HCT116 (cell line): Measurements from ENCODE around the gene NT5E. TPM values are rescaled to one million over a fixed set of nuclear protein-coding genes. Genes with fewer than 3 reads are reported as not detected.

Experiments
- ATAC-seq: fragments of 200-7000 bp; cut with Tn5 transposase; 2 replicates; pipeline ENCODE4 v1.9.1; 2020; ENCODE audit warnings: mild to moderate bottlenecking, moderate library complexity
- BruUV-seq: library from RNA; stranded (reverse); fragments of 400-500 nt; replicated peaks from 2 replicates; lab custom pipeline; 2021; lab: Mats Ljungman, UMichigan
- CTCF ChIA-PET: fragments of 300-600 bp; sonication (Branson Sonifier 250); formaldehyde crosslinking; loops from one replicate; lab custom pipeline; 2021; ENCODE audit warnings: antibody characterized with exemption; lab: Charles Lee
- POLR2A ChIA-PET: fragments of 300-600, 350-600 bp; sonication (Branson Sonifier 250); formaldehyde crosslinking; loops from one replicate; lab custom pipeline; 2021; ENCODE audit warnings: antibody characterized with exemption; lab: Charles Lee
- RAD21 ChIA-PET, 2 experiments: fragments of 300-600 bp; sonication (Branson Sonifier 250); formaldehyde crosslinking; loops; one replicate each; lab custom pipeline; 2023; ENCODE audit warnings: low total read pairs in 2 of 2; ENCODE audit not compliant: uncharacterized antibody in 2 of 2, unreplicated experiment in 2 of 2, low non-redundant PET in 1 of 2; lab: Charles Lee
- DNase-seq: peaks from one replicate; pipeline ENCODE4 v3.0.0-alpha.2; 2010; ENCODE audit warnings: low read depth, low spot score
- H2AFZ ChIP-seq: fragments of 200-600 bp; shearing (Covaris generic), sonication (generic); 2 replicates; pipeline ENCODE4 v1.6.1; 2017; ENCODE audit warnings: low read depth, mixed run types, mixed read lengths, antibody characterized with exemption, low read length; ENCODE audit not compliant: poor library complexity, severe bottlenecking
- H3K27ac ChIP-seq: 2 replicates; pipeline ENCODE4 v1.5.1; 2012; ENCODE audit warnings: low read depth, low read length
- H3K27me3 ChIP-seq: fragments of 200-600 bp; sonication (generic); 2 replicates; pipeline ENCODE4 v1.6.1; 2016; ENCODE audit warnings: mixed run types, low read length, mixed read lengths; ENCODE audit not compliant: insufficient read depth
- H3K36me3 ChIP-seq, 2 experiments: fragments of 200-500 bp in 1 of 2; fragments of 200-600 bp in 1 of 2; sonication (Bioruptor generic) in 1 of 2; sonication (generic) in 1 of 2; 2 replicates each; pipeline versions ENCODE4 v1.5.1 to v1.6.1; 2014 to 2016; ENCODE audit warnings: low read length in 2 of 2, inconsistent platforms in 1 of 2, mixed read lengths in 1 of 2, mixed run types in 1 of 2; ENCODE audit not compliant: insufficient read depth in 2 of 2, control insufficient read depth in 1 of 2
- H3K4me1 ChIP-seq, 2 experiments: fragments of 200-600 bp in 1 of 2; sonication (generic) in 1 of 2; 2 replicates each; pipeline versions ENCODE4 v1.5.1 to v1.6.1; 2012 to 2017; ENCODE audit warnings: low read length in 2 of 2, inconsistent platforms in 1 of 2, mild to moderate bottlenecking in 1 of 2, mixed read lengths in 1 of 2, mixed run types in 1 of 2, moderate library complexity in 1 of 2; ENCODE audit not compliant: insufficient read depth in 2 of 2, control insufficient read depth in 1 of 2
- H3K4me2 ChIP-seq: fragments of 200-600 bp; sonication (generic); 2 replicates; pipeline ENCODE4 v1.6.1; 2017; ENCODE audit warnings: mixed run types, low read length, mixed read lengths
- H3K4me3 ChIP-seq, 2 experiments: fragments of 200-600 bp in 1 of 2; sonication (generic) in 1 of 2; replicated peaks in 1 of 2; 2 replicates each; pipeline ENCODE4 v1.5.1; 2011 to 2016; ENCODE audit warnings: low read length in 2 of 2, control low read depth in 1 of 2, low read depth in 1 of 2, mild to moderate bottlenecking in 1 of 2, mixed read lengths in 1 of 2, mixed run types in 1 of 2
- H3K79me2 ChIP-seq: fragments of 200-600 bp; sonication (generic); 2 replicates; pipeline ENCODE4 v1.6.1; 2017; ENCODE audit warnings: mild to moderate bottlenecking, mixed run types, low read length, moderate library complexity, mixed read lengths; ENCODE audit not compliant: insufficient read depth
- H3K9ac ChIP-seq: fragments of 200-600 bp; sonication (generic); 2 replicates; pipeline ENCODE4 v1.6.1; 2016; ENCODE audit warnings: low read length, mixed read lengths
- H3K9me2 ChIP-seq: fragments of 200-600 bp; sonication (generic), shearing (Covaris generic); 2 replicates; pipeline ENCODE4 v1.6.1; 2017; ENCODE audit warnings: mixed run types, mild to moderate bottlenecking, moderate library complexity; ENCODE audit not compliant: insufficient read depth
- H3K9me3 ChIP-seq, 2 experiments: fragments of 200-500 bp in 1 of 2; fragments of 200-600 bp in 1 of 2; sonication (Bioruptor generic) in 1 of 2; sonication (generic) in 1 of 2; 2 replicates each; pipeline ENCODE4 v1.6.1; 2014 to 2017; ENCODE audit warnings: low read length in 2 of 2, mixed read lengths in 2 of 2, inconsistent platforms in 1 of 2, low read depth in 1 of 2, mild to moderate bottlenecking in 1 of 2, mixed run types in 1 of 2, moderate library complexity in 1 of 2; ENCODE audit not compliant: control insufficient read depth in 1 of 2, insufficient read depth in 1 of 2
- H4K20me1 ChIP-seq: fragments of 200-600 bp; sonication (generic), shearing (Covaris generic); 2 replicates; pipeline ENCODE4 v1.6.1; 2017; ENCODE audit warnings: mixed run types, mild to moderate bottlenecking, moderate library complexity; ENCODE audit not compliant: insufficient read depth
- CBX3 ChIP-seq: IDR thresholded peaks from 2 replicates; pipeline ENCODE4 v1.6.1; 2012; ENCODE audit warnings: low read depth
- JUND ChIP-seq: IDR thresholded peaks from 2 replicates; pipeline ENCODE4 v1.6.1; 2012
- POLR2A ChIP-seq: IDR thresholded peaks from 2 replicates; pipeline ENCODE4 v1.7.0; 2011; ENCODE audit warnings: borderline replicate concordance; ENCODE audit not compliant: insufficient read depth, insufficient read length; ENCODE audit errors: extremely low read depth
- RAD21 ChIP-seq: IDR thresholded peaks from 2 replicates; pipeline ENCODE4 v1.6.1; 2012; ENCODE audit warnings: low read depth, mild to moderate bottlenecking
- SP1 ChIP-seq: IDR thresholded peaks from 2 replicates; pipeline ENCODE4 v1.6.1; 2012; ENCODE audit warnings: low read depth
- SRF ChIP-seq: IDR thresholded peaks from 2 replicates; pipeline ENCODE4 v1.6.1; 2012; ENCODE audit warnings: low read depth
- TCF7L2 ChIP-seq: IDR thresholded peaks from 2 replicates; pipeline ENCODE4 v1.7.0; 2011; ENCODE audit warnings: borderline replicate concordance, inconsistent platforms; ENCODE audit not compliant: insufficient read depth, insufficient read length; ENCODE audit errors: extremely low read depth
- YY1 ChIP-seq: IDR thresholded peaks from 2 replicates; pipeline ENCODE4 v1.6.1; 2011; ENCODE audit warnings: low read length, low read depth, moderate library complexity, mild to moderate bottlenecking; ENCODE audit not compliant: insufficient replicate concordance; ENCODE audit errors: extremely low read depth
- intact Hi-C: fragments of 100-400 bp; cut with micrococcal nuclease; formaldehyde crosslinking; loops from 2 replicates; pipeline ENCODE4 v1.10.0; 2022
- total RNA-seq: library from RNA; stranded (reverse); gene quantifications from one replicate; pipeline ENCODE4 v1.2.1, GENCODE V29; 2021; ENCODE audit not compliant: unreplicated experiment
- TF ChIP-seq, protein P1 (sequence below): IDR thresholded peaks from 2 replicates; pipeline ENCODE4 v1.6.1; 2011; ENCODE audit warnings: mild to moderate bottlenecking, low read length, moderate library complexity; ENCODE audit not compliant: insufficient replicate concordance; ENCODE audit errors: extremely low read depth
- TF ChIP-seq, protein P2 (sequence below): IDR thresholded peaks from 2 replicates; pipeline ENCODE4 v1.6.1; 2012; ENCODE audit warnings: low read depth
- TF ChIP-seq, protein P3 (sequence below): IDR thresholded peaks from 2 replicates; pipeline ENCODE4 v1.6.1; 2012

The NT5E gene
- total RNA-seq, 1 experiment from 2014 or later: 68.2 TPM

DNA sequence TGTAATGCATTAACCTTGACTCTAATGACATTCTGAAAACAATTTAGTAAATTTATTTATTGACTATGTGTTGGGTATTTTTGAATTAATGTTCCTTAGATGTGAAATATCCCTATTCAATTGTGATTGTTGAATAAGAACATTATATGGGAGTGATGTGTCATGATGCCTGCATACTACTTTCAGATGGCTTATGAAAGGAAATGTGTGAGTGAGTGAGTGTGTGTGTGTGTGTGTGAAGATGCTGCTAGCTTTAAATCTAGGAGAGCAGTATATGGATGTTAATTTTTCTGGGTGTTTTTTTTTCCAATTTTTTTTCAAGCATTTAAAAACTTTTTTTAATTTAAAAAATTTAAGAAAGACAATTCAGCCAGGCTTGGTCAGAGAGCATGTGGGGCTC, 32.5 kb upstream of the NT5E start (continued):
- TF ChIP-seq TCF7L2 (no peak), CBX3 (no peak), SP1 (no peak), JUND (no peak)
- TF ChIP-seq, protein P1, sequence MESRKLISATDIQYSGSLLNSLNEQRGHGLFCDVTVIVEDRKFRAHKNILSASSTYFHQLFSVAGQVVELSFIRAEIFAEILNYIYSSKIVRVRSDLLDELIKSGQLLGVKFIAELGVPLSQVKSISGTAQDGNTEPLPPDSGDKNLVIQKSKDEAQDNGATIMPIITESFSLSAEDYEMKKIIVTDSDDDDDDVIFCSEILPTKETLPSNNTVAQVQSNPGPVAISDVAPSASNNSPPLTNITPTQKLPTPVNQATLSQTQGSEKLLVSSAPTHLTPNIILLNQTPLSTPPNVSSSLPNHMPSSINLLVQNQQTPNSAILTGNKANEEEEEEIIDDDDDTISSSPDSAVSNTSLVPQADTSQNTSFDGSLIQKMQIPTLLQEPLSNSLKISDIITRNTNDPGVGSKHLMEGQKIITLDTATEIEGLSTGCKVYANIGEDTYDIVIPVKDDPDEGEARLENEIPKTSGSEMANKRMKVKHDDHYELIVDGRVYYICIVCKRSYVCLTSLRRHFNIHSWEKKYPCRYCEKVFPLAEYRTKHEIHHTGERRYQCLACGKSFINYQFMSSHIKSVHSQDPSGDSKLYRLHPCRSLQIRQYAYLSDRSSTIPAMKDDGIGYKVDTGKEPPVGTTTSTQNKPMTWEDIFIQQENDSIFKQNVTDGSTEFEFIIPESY: no peak

DNA sequence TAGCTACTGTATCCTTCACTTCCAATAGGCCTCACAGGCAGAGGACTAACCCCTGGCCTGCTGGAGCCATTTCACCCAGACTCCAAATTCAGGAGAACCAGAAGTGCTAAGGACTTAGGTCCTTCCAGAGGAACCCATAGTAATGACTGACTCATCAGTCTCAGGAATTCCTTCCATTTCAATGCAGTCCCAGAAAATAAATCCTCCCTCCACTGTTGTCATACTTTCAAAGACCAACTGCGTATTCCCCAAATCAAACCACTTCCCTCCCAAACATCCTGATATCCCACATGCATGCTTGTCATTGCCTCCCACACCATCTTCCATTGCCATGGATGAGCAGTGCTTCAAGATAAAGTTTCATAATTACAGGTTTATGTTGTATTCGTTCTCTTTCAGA, 31.8 kb upstream of the NT5E start:
- no peaks in the 10 kb centered on the region for H3K79me2 ChIP-seq
- H3K27me3 ChIP-seq: no peaks in the 10 kb centered on the region
- no TSS peak for BruUV-seq
- RAD21 ChIA-PET: no interaction called here
- H3K9ac ChIP-seq: no peak overlapping the region
- H3K36me3 ChIP-seq: no peaks in the 10 kb centered on the region
- no peaks in the 10 kb centered on the region for H3K9me2 ChIP-seq
- ATAC-seq: peak; percentile 50; the same call in 1 of the 2 replicates
- peak overlapping the region; percentile 59 for H2AFZ ChIP-seq
- DNase-seq: no peak
- TF ChIP-seq RAD21: no peak
- TF ChIP-seq POLR2A: no peak
- TF ChIP-seq, protein P2, sequence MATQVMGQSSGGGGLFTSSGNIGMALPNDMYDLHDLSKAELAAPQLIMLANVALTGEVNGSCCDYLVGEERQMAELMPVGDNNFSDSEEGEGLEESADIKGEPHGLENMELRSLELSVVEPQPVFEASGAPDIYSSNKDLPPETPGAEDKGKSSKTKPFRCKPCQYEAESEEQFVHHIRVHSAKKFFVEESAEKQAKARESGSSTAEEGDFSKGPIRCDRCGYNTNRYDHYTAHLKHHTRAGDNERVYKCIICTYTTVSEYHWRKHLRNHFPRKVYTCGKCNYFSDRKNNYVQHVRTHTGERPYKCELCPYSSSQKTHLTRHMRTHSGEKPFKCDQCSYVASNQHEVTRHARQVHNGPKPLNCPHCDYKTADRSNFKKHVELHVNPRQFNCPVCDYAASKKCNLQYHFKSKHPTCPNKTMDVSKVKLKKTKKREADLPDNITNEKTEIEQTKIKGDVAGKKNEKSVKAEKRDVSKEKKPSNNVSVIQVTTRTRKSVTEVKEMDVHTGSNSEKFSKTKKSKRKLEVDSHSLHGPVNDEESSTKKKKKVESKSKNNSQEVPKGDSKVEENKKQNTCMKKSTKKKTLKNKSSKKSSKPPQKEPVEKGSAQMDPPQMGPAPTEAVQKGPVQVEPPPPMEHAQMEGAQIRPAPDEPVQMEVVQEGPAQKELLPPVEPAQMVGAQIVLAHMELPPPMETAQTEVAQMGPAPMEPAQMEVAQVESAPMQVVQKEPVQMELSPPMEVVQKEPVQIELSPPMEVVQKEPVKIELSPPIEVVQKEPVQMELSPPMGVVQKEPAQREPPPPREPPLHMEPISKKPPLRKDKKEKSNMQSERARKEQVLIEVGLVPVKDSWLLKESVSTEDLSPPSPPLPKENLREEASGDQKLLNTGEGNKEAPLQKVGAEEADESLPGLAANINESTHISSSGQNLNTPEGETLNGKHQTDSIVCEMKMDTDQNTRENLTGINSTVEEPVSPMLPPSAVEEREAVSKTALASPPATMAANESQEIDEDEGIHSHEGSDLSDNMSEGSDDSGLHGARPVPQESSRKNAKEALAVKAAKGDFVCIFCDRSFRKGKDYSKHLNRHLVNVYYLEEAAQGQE: no peak
- TF ChIP-seq SRF: no peak
- TF ChIP-seq TCF7L2: no peak
- TF ChIP-seq YY1: no peak
- TF ChIP-seq JUND: no peak; the same call in 1 of the 2 replicates
- TF ChIP-seq, protein P3, sequence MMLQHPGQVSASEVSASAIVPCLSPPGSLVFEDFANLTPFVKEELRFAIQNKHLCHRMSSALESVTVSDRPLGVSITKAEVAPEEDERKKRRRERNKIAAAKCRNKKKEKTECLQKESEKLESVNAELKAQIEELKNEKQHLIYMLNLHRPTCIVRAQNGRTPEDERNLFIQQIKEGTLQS: no peak
- no peak overlapping the region for H3K4me3 ChIP-seq
- peaks cover 0 to 14% of the 10 kb centered on the region in 2 experiments; a peak in 2 of 4 replicates for H3K4me1 ChIP-seq
- no peak overlapping the region for H3K27ac ChIP-seq
- POLR2A ChIA-PET: no interaction called here
- peak overlapping the region; percentile 23; the same call in 1 of the 2 replicates for H3K4me2 ChIP-seq
- no peaks in the 10 kb centered on the region for H4K20me1 ChIP-seq
- intact Hi-C loops: no loop called here
- no peaks in the 10 kb centered on the region for H3K9me3 ChIP-seq
- CTCF ChIA-PET: no interaction called here
